Measurements from ENCODE around the gene PRR13.
"Not testable (repeated sequence)": the region's sequence is repeated elsewhere in the genome, so short reads cannot be mapped to it uniquely, and the experiment has no call there.

Gene PRR13

GRCh38 chr12:53441040-53441833, at the start of gene PRR13:
TSS of gene PRR13 (plus strand) at chr12:53441734. CDS start at chr12:53442715, 981 bp downstream.
- DNase-seq (ENCODE audit: low spot score), result peak; percentile 95

DNA sequence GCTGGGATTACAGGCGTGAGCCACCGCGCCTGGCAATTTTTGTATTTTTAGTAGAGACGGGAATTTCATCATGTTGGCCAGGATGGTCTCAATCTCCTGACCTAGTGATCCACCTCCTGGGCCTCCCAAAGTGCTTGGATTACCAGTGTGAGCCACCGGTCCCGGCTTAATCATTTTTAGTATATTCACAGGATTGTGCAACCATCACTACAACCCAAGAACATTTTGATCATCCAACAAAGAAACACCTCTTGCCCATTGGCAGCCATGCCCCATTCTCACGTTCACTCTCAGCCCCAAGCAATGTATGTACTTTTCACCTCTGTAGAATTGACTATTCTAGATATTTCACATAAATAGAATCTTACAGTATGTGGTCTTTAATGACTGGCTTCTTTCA, 41.6 kb upstream of the PRR13 start:
- no peak for DNase-seq (ENCODE audit: low spot score)

GRCh38 chr12:53402351-53402750, 39.2 kb upstream of the PRR13 start:
- not testable (repeated sequence) for DNase-seq (ENCODE audit: low spot score)

GRCh38 chr12:53402871-53403270, 38.7 kb upstream of the PRR13 start:
- no peak for DNase-seq (ENCODE audit: low spot score)

DNA sequence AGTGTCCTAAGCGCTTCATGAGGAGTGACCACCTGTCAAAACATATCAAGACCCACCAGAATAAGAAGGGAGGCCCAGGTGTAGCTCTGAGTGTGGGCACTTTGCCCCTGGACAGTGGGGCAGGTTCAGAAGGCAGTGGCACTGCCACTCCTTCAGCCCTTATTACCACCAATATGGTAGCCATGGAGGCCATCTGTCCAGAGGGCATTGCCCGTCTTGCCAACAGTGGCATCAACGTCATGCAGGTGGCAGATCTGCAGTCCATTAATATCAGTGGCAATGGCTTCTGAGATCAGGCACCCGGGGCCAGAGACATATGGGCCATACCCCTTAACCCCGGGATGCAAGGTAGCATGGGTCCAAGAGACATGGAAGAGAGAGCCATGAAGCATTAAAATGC, 30.6 kb upstream of the PRR13 start:
- no peak for DNase-seq (ENCODE audit: low spot score)

- DNase-seq (ENCODE audit: low spot score), result no peak
These were observed 27.9 kb upstream of the PRR13 start for GRCh38 chr12:53413485-53414204.

DNA sequence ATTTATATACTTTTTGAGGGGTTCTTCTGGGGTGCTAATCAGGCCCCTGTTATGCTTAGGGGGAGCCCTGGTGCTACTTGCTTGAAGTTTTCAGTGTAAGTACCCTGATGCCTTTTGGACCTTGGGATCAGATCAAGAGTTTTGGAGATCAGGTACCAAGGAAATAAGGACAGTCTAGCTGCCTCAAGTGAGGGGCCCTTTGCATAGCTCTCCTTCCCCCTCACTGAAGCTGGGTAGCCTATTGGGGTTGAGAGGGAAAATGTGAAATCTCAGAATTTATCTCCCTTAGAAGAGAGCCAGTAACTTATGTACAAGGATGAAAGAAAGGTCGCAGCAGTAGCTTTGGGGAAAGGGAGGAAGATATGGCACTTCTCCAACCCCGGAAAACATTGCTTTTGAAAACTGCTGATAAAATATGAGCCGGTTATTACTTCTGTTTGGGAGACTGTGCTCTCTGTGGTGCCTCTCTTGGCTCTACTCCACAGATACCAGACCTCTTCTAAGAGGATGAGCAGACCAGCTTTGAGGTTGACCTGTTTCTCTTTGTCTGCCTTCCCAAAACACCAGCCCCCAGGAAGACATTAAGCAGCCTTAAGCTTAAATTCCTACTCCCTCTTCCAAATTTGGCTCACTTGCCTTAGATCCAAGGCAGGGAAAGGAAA, 26.6 kb upstream of the PRR13 start:
- DNase-seq (ENCODE audit: low spot score), result no peak

DNA sequence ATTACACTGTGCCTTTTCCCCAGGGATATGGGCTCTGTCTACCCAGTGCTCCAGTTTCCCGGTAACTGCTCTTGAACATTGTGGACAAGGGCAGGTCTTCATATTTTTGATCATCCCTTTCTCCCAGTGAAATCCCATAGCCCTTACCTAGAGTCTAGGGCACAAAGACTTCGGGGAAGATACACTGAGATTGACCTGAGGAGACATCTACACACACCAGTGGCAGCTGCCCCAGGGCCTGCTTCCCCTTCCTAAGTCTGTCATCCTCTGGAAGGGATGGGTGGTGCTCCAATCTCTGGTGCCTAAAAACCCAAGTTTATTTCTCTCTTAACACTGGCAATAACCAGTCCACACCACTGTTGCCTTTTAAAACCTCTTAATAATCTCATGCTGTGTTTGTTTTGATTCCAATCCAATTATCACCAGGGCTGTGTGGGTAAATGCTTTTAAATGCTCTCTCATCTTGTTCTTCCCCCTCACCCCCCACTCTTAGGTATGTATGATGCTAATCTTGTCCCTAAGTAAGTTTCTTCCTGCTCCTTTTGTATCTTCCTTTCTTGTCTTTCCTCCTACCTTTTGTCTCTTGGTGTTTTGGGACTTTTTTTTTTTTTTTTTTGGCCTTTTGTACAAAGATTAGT, 25.7 kb upstream of the PRR13 start:
- DNase-seq (ENCODE audit: low spot score), result not testable (repeated sequence)

DNA sequence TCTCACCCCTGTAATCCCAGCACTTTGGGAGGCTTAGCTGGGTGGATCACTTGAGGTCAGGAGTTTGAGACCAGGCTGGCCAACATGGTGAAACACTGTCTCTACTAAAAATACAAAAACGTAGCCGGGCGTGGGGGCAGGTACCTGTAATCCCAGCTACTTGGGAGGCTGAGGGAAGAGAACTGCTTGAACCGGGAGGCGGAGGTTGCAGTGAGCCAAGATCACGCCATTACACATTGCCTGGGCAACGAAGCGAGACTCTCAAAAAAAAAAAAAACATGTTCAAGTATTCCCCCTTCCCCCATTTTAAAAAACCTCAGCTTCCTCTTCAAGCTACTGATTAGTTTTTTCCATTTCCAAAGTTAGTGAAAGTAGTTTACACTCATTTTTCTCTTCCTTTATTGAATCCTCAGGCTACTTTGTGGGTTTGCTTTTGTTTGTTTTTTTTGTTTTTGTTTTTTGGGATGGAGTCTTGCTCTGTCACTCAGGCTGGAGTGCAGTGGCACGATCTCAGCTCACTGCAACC, 24.2 kb upstream of the PRR13 start:
- not testable (repeated sequence) for DNase-seq (ENCODE audit: low spot score)

DNA sequence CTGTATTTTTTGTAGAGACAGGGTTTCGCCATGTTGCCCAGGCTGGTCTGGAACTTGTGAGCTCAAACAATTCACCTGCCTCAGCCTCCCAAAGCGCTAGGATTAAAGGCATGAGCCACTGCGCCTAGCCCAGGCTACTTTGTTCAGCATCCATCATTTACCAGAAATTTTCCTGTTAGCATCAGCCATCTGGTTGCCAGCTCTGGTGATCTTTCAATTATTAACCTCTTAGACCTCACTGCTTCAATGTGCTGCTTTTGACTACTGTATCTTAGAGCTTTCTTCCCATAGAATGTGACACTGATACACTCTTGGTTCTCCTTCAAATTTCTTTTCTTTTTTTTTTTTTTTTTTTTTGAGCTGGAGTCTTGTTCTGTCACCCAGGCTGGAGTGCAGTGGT, 23.3 kb upstream of the PRR13 start:
- no peak for DNase-seq (ENCODE audit: low spot score)

DNA sequence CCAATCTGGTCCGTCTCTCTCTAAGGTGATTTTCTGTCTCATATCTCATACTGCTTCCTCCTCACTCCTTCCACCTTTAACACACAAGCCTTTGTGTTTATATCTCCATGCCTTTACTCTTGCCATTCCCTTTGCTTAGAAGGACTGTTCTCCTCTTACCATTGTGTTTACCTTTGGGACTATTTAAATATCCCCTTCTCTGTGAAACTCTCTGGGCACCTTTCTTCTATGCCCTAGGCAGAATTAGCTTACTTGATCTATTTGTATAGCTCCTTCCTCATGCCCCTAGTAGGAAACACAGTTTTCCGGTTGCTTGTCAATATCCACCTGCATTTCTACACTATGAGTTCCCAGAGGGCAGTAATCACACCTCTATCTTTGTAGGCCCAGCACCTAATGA, 21.8 kb upstream of the PRR13 start:
- DNase-seq (ENCODE audit: low spot score), result no peak

- not testable (repeated sequence) for DNase-seq (ENCODE audit: low spot score)
These were observed 19.3 kb upstream of the PRR13 start for GRCh38 chr12:53422247-53422646.

DNA sequence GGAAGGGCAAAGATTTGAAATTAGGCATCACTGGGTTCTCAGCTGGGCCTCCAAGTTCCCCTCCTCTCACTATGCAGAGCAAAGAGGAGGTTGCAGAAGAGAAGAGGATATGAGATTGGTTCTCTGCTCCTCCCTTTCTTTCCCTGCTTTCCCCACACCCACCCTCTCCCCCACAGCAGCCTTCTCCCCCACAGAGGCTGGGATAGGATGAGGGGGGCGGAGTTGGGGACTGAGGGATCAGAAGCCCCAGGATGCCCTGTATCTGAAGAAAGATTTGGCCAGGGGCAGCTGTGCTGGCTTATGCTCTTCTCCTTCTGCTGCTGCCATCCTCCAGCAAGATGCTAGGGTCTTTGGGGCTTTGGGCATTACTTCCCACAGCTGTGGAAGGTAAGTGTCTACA, 17.9 kb upstream of the PRR13 start, which contains the start of gene AMHR2:
AMHR2 (plus strand) TSS at position 259 of the 400 bp plus-strand sequence; CDS start at position 339, 80 bp downstream.
- no peak for DNase-seq (ENCODE audit: low spot score)

DNA sequence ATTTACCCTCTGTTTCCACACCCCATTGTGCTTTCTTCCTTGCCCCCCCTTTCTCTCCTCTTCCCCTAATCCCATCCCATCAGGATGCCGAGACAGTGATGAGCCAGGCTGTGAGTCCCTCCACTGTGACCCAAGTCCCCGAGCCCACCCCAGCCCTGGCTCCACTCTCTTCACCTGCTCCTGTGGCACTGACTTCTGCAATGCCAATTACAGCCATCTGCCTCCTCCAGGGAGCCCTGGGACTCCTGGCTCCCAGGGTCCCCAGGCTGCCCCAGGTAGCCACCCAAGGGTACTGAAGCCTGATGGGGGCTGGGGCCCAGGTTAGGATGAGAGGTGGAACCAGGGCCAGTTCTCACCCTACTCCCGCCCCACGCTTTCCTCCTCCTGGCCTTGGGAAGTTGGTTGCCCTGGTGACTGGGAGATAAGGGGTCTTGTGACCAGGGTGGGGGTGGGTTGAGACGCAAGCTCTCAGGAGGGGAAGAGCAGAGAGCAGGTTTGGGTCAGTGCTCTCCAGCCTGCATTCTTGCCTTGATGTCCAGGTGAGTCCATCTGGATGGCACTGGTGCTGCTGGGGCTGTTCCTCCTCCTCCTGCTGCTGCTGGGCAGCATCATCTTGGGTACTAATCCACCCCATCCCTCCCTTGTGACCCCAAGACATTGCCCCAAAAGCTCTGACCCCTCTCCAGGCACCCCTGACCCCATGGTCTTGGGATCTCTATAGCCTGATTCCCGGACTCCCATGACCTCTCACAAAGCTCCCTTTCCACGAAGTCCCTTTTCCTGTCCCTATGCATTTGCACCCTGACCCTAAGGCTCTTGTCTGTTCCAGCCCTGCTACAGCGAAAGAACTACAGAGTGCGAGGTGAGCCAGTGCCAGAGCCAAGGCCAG, 16.7 kb upstream of the PRR13 start:
- no peak for DNase-seq (ENCODE audit: low spot score)

GRCh38 chr12:53425515-53426150, 15.9 kb upstream of the PRR13 start:
- DNase-seq (ENCODE audit: low spot score), result no peak

GRCh38 chr12:53427905-53428594, 13.5 kb upstream of the PRR13 start:
- no peak for DNase-seq (ENCODE audit: low spot score)

GRCh38 chr12:53428741-53429140, 12.8 kb upstream of the PRR13 start:
- DNase-seq (ENCODE audit: low spot score), result no peak

GRCh38 chr12:53430116-53430515, 11.4 kb upstream of the PRR13 start:
- DNase-seq (ENCODE audit: low spot score), result no peak

GRCh38 chr12:53431187-53431586, 10.3 kb upstream of the PRR13 start:
- no peak for DNase-seq (ENCODE audit: low spot score)

DNA sequence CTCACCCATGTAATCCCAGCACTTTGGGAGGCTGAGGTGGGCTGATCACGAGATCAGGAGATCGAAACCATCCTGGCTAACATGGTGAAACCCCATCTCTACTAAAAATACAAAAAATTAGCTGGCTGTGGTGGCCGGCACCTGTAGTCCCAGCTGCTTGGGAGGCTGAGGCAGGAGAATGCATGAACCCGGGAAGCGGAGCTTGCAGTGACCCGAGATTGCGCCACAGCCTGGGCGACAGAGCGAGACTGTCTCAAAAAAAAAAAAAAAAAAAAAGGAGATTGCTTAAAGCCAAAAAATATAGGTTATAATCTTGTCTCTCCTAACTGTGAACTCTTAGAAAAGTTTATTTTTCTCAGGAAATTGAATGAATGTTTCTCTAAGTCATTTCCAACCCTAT, 6.2 kb upstream of the PRR13 start:
- DNase-seq (ENCODE audit: low spot score), result not testable (repeated sequence)
